Right kidney (tissue), 9 donors: ENCODE measurements around the gene TUBB4B.

Experiments used
- DNase-seq: peaks from one replicate; pipeline ENCODE4 v3.0.0-alpha.2; 2016
- long read RNA-seq, 8 donors: transcript quantifications; one replicate each; lab custom pipeline, GENCODE V29; 2026

TUBB4B gene
- long read RNA-seq, donor 1, transcript TUBB4B-201 (4 exons, 1,637 nt) = major isoform, 324 of 681 reads
- long read RNA-seq, donor 1, partial matches to known transcripts = 353 of 681 reads
- long read RNA-seq, donor 1, other reads (novel, unspliced or antisense) = 0 of 681 reads
- long read RNA-seq, donor 2, transcript TUBB4B-201 (4 exons, 1,637 nt) = major isoform, 174 of 179 reads
- long read RNA-seq, donor 2, transcript TUBB4B-202 (3 exons, 2,035 nt) = minor isoform, 5 of 179 reads
- long read RNA-seq, donor 2, partial matches to known transcripts = 0 of 179 reads
- long read RNA-seq, donor 2, other reads (novel, unspliced or antisense) = 0 of 179 reads
- long read RNA-seq, donor 3, transcript TUBB4B-201 (4 exons, 1,637 nt) = major isoform, 105 of 112 reads
- long read RNA-seq, donor 3, partial matches to known transcripts = 5 of 112 reads
- long read RNA-seq, donor 3, other reads (novel, unspliced or antisense) = 0 of 112 reads
- long read RNA-seq, donor 4, transcript TUBB4B-201 (4 exons, 1,637 nt) = major isoform, 146 of 300 reads
- long read RNA-seq, donor 4, partial matches to known transcripts = 154 of 300 reads
- long read RNA-seq, donor 4, other reads (novel, unspliced or antisense) = 0 of 300 reads
- long read RNA-seq, donor 5, transcript TUBB4B-201 (4 exons, 1,637 nt) = major isoform, 240 of 267 reads
- long read RNA-seq, donor 5, partial matches to known transcripts = 26 of 267 reads
- long read RNA-seq, donor 5, other reads (novel, unspliced or antisense) = 0 of 267 reads
- long read RNA-seq, donor 6, transcript TUBB4B-201 (4 exons, 1,637 nt) = major isoform, 193 of 211 reads
- long read RNA-seq, donor 6, partial matches to known transcripts = 16 of 211 reads
- long read RNA-seq, donor 6, other reads (novel, unspliced or antisense) = 0 of 211 reads
- long read RNA-seq, donor 7, transcript TUBB4B-201 (4 exons, 1,637 nt) = major isoform, 333 of 373 reads
- long read RNA-seq, donor 7, partial matches to known transcripts = 36 of 373 reads
- long read RNA-seq, donor 7, other reads (novel, unspliced or antisense) = 0 of 373 reads
- long read RNA-seq, donor 8, transcript TUBB4B-201 (4 exons, 1,637 nt) = major isoform, 172 of 397 reads
- long read RNA-seq, donor 8, partial matches to known transcripts = 224 of 397 reads
- long read RNA-seq, donor 8, other reads (novel, unspliced or antisense) = 0 of 397 reads

DNA sequence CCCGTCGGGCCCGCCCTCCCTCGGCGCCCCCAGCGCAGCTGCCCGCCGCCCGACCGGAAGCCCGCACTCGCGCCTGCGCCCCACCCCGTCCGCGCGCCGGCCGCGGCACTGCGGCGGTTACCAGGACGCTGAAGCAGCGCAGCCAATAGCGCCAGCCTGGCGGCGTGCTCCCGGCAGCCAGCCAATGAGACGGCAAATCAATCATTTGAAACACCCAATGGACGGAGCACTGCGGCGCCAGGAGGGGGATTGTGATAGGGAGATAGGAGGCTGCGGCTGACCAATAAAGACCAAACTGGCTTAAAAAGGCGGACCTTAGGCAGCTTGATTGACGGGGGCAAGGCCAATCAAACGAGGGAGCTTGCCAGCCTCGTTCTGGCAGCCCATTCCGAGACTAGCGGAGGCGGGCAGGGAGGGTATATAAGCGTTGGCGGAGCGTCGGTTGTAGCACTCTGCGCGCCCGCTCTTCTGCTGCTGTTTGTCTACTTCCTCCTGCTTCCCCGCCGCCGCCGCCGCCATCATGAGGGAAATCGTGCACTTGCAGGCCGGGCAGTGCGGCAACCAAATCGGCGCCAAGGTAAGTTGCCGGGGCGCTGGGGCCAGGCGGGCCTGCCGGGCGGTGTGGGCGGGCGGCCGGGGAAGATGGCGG lies at the start of gene TUBB4B:
TUBB4B (plus strand) TSS at position 447 of the 649 bp plus-strand sequence; CDS start at position 521, 74 bp downstream.
- DNase-seq = peak; percentile 86

DNA sequence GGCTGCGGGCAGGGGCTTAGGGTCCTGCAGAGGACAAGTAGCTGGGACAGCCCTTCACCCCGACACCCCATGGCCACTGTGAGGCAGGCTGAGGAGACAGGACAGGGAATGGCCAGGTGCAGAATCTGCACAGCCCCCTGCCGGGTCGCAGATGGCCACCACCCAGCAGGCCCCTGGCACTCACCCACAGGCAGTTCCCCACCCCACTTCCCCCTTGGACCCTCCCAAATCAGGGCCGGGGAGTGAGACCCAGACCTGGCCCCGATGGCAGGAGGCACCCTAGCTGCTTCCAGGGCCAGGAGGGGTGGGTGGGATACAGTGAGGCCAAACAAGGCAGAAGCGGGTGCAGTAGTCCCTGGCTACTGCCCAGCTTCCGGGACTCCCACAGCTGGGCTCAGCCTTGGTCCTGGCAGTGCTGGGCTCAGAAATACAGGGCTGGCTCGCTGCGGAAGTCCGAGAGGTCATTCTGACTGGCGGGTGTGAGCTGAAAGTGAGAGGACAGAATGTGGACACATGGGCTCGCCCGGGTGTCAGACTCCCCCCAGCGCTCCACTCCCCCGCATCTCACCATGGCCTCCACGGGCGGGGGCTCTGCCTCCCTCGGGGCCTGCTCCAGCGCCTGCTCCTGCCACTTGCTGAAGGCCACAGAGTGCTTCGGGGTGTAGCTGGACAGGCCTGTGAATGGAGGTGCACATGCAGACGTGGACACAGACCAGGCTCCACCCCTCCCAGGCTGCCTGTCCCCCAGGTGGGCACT lies 49.2 kb upstream of the TUBB4B start:
- DNase-seq = no peak

DNA sequence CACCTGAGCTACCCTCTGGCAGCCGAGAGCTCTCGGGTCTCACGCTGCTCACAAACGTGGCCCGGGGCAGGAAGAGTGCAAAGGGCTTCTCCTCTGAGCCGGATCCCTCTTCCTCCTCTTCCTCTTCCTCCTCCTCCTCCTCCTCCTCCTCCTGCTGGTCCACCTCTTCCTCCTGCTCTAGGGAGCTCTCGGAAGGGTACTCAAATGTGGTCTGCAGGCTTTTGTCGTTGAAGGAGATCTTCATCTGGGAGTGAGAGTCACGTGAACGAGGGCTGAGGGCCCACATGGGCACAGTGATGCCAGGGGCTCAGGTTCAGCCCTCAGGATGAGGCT lies 48.7 kb upstream of the TUBB4B start:
- no peak for DNase-seq

DNA sequence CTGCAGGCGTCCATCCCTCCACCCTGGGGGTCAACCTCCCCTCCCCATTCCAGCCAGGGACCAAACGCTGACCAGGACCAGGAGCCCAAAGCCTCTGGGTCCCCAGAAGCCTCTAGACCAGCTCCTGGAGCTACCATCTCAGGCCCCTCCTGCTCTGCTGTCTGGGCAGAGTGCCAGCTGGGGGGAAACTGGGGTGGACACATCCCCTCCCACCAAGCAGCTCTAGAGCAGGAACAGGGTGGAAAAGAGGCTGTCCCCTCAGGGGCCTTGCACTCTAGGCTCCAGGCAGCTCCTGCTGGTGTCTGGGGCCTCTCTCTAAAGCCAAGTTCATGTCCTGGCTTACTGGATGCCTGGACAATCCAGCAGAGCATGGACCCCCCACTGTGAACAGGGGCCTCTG lies 48.2 kb upstream of the TUBB4B start:
- DNase-seq = no peak

DNA sequence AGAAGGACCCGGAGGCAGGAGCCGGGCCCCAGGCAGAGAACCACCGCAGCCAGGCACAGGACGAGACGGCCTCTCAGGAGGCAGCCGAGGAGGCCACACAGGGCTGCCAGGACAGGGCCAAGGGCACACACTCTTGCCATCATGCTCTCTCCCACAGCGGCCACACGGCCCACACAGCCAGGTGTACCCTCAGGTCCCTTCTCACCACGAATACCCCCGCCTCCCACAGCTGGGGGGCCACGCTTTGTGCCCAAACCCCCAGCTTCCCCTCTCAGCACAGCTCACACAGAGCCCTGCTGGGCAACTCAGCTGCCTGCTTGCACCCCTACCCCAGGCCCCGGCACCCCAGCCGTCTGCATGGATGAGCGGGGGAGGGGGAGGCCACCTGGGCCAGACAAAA lies 47.3 kb upstream of the TUBB4B start:
- DNase-seq = no peak

DNA sequence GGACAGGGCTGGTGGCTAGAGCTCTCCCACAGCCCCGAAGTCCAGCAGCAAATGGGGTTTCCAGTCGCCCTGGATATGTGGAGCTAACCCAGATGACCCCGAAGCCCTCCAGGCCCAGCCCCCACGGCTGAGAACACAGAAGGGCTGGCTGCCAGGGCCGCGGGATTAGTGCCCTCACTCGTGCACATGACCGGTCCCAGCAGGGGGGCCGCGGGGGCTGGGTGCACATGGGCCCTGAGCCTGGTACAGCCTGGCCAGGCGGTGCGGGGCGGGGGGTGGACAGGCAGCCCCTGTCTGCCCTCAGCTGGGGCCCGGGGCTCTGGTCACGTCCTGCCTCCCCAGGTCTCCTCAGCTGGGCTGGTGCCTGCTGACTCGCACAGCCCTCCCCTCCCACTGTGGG lies 46.7 kb upstream of the TUBB4B start:
- DNase-seq = no peak

DNA sequence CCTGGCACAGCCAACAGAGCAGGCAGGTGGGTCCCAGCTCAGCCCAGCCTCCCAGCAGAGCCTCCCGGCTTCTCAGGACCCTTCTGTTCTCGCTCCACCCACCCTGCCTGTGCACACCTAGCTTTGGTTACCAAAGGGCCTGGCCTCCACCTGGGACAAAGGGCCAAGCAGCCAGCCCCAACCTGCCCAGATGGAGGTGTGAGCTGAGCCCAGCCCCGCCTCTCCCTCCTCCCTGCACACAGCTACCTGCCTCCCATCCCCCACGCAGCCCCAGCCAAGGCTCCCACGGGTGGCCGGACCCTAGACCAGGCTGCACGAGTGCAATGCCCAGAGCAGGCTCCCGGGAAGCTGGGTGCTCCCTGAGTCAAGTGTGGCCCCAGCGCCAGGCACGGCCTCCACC lies 46.2 kb upstream of the TUBB4B start:
- no peak for DNase-seq

DNA sequence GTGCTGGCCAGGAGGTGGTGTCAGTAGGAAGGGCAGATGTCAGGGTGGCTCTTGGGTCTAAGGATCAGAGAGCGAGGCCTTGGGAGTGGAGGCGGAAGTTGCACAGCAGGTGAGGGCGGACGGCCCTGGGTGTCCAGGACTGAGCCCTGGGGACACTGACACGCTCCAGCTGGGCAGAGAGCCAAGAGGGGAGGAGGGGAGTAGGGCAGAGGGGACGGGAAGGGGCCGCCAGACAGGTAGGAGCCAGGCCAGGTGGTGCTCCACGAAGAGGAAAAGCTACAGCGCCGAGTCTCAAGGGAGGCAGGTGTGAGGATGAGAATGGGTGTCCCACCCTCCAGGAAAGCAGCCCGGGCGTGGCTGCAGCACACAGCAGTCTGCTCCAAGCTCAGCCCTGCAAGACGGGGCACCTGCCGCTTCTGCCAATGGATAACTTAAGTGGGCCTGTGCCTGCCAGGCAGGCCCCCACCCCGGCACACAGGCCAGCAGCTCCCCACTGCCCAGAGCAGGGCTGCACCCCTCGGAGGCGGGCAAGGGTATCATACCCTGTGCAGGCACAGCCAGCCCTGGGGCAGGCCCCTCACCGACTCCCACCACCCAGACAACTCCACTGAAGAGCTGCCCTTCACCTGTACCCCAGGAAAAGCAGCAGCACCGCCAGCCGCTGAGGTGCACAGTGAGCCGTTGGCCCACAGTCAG lies 45.4 kb upstream of the TUBB4B start:
- no peak for DNase-seq

DNA sequence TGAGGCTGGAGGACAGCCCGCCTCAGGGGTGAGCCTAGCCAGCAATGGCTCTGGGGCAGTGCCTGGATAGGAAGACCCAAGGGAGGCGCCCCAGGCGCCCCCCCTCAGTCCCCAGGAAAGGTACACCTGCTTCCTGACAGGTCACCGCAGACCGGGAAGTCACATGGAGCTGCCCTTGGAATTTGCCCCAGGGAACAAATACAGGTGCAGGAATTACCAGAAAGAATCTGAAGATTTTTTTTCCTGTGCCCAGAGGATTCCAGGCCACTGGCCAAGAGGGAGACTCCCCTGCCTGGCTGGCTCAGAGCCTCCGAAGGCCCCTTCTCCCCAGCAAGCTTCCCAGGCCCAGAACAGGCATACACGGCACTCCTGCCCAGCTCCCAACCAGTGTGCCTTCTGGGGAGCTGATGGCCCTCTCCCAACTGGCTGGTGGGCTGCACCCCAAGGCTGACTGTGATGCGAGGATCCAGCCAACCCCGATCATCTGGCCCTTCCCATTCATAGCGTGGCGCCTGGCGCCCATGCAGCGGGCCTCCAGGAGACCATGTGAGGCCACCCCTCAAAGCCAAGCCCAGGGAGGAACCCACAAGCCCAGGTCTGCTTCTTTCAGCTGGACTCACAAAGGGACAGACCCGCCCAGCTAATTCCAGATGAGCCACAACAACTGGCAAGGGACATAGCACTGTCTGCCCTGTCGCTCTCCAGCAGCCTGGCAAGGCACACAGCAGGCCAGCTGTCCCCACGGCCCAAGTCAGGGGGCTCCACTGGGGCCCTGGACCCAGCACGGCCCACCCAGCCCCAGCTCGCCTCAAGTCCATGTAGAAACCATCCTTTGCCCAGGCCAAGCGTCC lies 42.8 kb upstream of the TUBB4B start:
- DNase-seq = no peak

DNA sequence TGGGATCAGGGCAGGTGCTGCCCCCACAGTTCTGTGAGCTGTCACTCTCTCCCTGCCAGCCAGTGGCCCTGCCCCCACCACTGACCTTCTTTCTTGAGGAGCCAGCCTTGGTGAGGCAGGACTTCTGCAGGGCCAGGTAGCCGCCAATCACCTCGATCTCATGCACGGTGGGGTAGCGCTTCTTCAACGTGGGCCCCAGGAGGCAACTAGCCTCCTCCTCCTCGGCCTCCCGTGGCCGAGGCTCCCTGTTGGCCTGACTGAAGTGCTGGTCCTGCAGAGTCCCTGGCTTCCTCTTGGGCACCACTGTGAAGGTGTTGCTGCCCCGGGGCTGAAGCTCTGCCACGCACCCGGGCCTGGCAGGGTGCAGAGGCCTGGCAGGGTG lies 42.2 kb upstream of the TUBB4B start:
- no peak for DNase-seq

DNA sequence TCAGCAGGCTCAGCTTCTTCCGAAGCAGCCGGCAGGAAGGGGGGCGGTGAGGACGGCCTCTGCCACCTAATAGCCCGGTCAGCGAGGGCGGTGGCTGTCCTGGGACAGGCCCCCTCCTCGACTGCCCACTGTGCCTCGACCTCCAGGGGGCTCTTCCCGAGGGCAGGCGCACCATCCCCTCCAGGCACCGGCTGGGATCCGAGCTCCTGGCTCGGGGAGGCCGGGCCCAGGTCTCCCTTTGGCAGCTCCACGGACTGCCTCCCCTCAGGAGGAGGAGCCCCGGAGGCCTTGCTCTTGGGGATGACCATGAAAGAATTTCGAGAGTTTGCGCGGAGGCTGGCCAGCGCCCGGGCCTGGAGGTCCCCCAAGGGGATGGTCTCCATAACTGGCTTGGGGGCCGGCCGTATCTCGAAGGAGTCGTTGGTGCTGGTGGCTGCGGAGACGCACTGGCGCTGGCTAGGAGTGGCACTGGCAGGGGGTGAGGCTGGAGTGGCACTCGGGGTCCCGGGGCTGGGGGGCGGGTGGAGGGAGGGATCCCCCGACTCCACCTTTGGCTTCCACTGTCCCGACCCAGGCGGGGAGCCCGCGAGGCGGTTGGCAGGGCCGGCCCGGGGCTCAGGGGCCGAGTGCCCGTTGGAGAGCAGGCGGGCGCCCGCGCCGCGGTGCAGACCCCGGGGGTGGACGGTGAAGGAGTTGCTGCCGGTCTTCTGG lies 41.5 kb upstream of the TUBB4B start:
- DNase-seq = no peak

DNA sequence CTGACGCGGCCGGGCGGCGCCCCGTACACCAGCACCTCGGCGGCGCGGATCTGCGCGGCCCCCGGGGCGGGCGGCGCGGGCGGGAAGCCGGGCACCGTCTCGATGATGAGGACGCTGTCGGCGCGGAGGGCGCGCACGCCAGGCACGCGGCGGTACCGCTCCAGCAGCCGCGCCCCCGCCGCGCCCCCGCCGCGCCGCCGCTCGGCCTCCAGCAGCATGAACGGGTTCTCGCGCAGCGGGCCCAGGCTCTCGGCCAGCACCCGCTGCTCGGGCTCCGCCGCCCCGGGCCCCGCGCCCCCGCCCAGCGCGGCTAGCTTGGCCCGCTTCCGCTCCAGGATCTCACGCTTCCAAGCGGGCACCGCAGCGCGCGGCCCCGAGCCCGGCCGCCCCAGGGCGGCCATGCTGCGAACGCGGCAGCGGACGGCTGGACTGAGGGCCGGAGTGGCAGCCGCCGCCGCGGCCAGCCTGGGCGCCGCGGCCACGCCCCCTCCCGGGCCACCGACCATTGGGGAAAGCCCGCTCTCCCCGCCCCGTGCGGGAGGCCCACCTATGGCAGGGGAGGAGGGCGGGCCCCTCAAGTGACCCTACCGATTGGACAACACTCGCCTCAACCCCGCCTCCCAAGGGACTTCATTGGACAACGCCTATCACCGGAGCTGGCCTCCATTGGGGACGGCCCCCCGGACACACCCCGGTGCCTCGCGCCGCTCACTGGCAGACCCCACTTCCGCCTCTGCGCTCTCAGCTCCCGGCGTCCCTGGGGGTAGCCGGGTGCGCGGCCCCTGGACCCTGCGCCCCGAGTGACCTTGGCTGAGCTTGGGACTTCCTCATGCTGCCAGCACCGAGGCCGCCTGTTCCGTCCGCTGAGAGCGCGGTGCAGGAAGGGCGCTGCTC lies 40.5 kb upstream of the TUBB4B start, which contains the start of gene TPRN:
TPRN (minus strand) TSS at position 431 of the 894 bp plus-strand sequence; CDS start at position 401, 30 bp downstream.
- peak; percentile 86 for DNase-seq

DNA sequence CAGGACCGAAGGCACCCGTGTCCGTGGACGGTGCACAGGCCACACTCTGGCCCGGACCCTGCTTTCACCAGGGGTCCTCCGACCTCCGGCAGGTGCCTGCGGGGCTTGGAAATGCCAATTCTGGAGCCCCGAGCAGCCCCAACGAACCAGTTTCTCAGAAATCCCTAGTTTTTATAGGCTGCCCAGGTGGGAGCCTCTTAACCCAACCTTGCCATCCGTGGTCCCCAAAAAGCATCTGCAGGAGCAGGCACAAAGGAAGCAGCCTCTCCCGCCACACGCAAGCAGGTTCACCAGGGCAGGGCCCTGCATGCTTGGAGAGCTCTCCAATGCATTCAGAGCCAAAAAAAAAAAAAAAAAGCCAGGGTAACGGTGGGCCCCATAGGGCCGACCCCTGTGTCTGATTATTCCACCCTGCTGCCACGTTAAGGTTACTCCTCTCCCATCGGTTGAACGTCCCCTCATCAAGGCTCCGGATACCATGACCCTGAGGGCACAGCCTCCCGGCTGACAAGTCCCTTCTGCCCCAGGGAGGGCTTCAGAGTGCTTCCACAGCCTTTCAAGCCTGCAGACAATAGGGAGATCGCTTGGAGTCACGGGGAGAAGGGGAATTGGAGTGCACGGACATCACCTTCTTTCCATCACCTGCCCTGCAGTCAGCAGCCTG lies 39.8 kb upstream of the TUBB4B start:
- no peak for DNase-seq

DNA sequence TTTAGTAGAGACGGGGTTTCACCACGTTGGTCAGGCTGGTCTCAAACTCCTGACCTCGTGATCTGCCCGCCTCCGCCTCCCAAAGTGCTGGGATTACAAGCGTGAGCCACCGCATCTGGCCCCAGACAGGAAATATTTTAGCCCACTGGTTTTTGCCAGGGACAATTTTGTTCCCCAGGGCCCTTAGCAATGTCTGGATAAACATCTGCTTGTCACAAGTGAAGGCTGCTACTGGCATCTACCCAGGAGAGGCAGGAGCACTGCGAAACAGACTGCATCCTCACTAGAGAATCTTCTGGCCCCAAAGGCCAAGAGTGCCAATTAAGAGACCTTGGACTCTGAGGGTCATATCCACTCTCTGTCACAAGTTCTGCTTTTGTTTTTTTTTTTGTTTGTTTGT lies 38.1 kb upstream of the TUBB4B start:
- DNase-seq = no peak

DNA sequence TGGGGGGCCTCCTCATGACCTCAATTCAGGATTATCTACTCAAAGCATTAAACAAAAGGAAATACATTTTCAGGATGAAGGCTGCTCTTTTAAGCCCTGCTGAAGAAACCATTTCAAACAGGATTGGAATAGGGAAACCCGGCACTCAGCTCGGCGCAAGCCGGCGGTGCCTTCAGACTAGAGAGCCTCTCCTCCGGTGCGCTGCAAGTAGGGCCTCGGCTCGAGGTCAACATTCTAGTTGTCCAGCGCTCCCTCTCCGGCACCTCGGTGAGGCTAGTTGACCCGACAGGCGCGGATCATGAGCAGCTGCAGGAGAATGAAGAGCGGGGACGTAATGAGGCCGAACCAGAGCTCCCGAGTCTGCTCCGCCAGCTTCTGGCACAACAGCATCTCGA lies 36.4 kb upstream of the TUBB4B start:
- DNase-seq = no peak

DNA sequence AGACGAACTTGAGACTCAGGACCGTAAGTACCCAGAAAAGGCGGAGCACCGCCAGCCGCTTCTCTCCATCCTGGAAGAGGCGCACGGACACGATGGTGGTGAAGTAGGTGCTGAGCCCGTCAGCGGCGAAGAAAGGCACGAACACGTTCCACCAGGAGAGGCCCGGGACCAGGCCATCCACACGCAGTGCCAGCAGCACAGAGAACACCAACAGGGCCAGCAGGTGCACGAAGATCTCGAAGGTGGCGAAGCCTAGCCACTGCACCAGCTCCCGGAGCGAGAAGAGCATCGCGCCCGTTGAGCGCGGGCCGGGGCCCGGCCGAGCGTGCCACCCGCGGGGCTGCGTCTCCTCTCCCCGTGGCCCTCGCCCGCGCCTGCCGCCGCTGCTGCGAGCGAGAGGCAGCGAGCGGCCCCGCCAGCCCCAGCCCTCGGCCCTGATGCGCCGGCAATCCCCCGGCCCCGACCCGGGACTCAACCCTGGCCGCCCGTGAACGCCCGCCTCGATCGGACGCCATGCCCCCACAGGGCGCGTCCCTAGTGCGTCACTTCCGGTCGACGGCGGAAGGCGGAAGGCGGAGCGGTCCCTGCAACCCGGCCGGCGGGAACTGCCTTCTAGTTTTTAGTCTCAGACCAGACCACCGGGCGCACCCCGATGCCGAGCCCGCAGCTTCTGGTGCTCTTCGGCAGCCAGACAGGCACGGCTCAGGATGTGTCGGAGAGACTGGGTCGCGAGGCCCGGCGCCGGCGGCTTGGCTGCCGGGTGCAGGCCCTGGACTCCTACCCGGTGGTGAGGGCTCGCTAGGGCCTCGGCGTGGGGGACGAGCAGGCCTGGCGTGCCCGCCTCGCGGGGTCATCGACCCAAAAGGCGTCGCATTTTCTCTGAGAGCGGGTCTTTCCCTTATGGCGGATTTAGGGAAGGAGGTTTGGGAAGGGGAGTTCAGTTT lies 35.7 kb upstream of the TUBB4B start, which contains the start of the genes NDOR1 and TMEM203:
NDOR1 (plus strand) TSS at position 575 of the 944 bp plus-strand sequence; CDS start at position 653, 78 bp downstream.
TMEM203 (minus strand) TSS at position 523 of the 944 bp plus-strand sequence; CDS start at position 289, 234 bp downstream.
- DNase-seq = peak; percentile 88
